Activated T-helper 1 cell treated with Interleukin-2 at 50 U/mL for 16 hours (primary cell): ENCODE results near the gene RNF208.

Experiments used
- DNase-seq: peaks from one replicate; pipeline ENCODE4 v3.0.0-alpha.2; 2020; ENCODE audit warnings: low read depth

RNF208 gene

GRCh38 chr9:137173796-137174664, 48.0 kb downstream of the RNF208 start:
- no peak for DNase-seq

- DNase-seq: no peak
These were observed 48.9 kb downstream of the RNF208 start for GRCh38 chr9:137172901-137173795.

- no peak for DNase-seq
These were observed 50.7 kb downstream of the RNF208 start for GRCh38 chr9:137171149-137171900.

GRCh38 chr9:137170486-137171148, 51.4 kb downstream of the RNF208 start:
- DNase-seq: no peak
